ENCODE data around the gene SLAIN1. TPM values are rescaled to one million over a fixed set of nuclear protein-coding genes. Genes with fewer than 3 reads are reported as not detected.
A peak's percentile ranks its signal among the peaks of the same experiment; 100 is the strongest.

Gene SLAIN1
- total RNA-seq, 2 experiments from 2014 or later: 26.7 to 39.8 TPM

DNA sequence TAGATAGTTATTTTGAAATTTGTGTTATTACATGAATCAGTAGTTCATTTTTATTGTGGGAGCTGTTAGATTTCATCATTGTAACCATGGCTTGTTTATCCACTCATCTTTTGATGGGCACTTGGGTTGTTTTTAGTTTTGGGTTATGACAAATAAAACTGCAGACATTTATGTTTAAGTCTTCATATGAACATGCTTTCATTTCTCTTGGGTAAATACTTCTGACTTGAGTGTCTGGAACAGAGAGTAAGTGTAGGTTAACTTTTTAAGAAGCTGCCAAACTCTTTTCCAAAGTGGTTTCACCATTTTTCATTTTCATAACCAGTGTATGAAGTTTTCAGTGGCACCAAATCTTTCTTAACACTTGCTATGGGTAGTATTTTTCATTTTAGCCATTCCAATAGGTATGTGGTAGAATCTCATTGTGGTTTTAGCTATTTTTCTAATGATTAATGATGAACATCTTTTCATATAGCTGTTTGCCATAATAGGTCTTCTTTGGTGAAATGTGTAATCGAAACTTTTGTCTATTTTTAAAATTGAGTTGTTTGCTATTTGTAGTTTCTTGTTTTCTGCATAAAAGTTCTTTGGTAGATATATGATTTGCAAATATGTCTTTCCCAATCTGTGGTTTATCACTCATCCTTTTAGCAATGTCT is 17.9 kb downstream of the SLAIN1 start:
- CTCF ChIA-PET: interaction anchor here (1.1 to 1.4 kb wide), 3 partner anchors 15 to 35 kb away, joined by 3 to 4 read pairs (median 3); no protein-coding TSS in a partner anchor
- intact Hi-C loops (cut with DNase I, micrococcal nuclease): no loop called here

DNA sequence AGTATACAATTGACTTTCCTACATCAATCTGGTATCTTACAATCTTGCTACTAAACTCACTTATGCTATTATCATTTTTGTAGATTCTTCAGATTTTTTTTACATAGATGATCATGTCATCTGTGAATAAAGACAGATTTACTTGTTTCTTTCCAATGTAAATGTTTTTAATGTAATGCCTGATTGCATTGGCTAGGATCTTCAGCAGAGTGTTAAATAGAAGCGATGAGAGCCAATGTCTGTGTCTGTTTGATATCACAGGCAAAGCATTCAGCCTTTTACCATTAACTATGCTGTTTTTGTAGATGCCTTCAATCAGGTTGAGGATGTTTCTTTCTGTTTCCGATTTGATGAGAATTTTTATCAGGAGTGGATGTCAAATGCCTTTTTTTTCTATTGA is 19.2 kb downstream of the SLAIN1 start:
- Mint-ChIP-seq H3K9me3 (ENCODE audit: low read depth) (no peaks in the 10 kb centered on the region), H3K27me3 (no peaks in the 10 kb centered on the region), H3K27ac (no peak overlapping the region), H3K36me3 (ENCODE audit: low read depth) (peaks cover 15% of the 10 kb centered on the region), H3K4me1 (peaks cover 45% of the 10 kb centered on the region), H3K4me3 (no peak overlapping the region)
- DNase-seq: no peak
- POLR2A ChIA-PET: no interaction called here
- intact Hi-C loops (cut with DNase I, micrococcal nuclease): no loop called here
- CTCF ChIA-PET: no interaction called here
- ATAC-seq: no peak

More for the DNA sequence above, 17.9 kb downstream of the SLAIN1 start:
- H3K27ac Mint-ChIP-seq: peak overlapping the region; percentile 33
- H3K4me1 Mint-ChIP-seq: peaks cover 41% of the 10 kb centered on the region
- peaks cover 12% of the 10 kb centered on the region for H3K9me3 Mint-ChIP-seq (ENCODE audit: low read depth)
- POLR2A ChIA-PET: interaction anchor here (1.4 kb wide), 1 partner anchor 22 kb away, joined by 3 read pairs; no protein-coding TSS in a partner anchor
- H3K36me3 Mint-ChIP-seq (ENCODE audit: low read depth): peaks cover 16% of the 10 kb centered on the region
- H3K27me3 Mint-ChIP-seq: no peaks in the 10 kb centered on the region
- peak; percentile 63 for ATAC-seq
- no peak overlapping the region for H3K4me3 Mint-ChIP-seq
- DNase-seq: no peak

DNA sequence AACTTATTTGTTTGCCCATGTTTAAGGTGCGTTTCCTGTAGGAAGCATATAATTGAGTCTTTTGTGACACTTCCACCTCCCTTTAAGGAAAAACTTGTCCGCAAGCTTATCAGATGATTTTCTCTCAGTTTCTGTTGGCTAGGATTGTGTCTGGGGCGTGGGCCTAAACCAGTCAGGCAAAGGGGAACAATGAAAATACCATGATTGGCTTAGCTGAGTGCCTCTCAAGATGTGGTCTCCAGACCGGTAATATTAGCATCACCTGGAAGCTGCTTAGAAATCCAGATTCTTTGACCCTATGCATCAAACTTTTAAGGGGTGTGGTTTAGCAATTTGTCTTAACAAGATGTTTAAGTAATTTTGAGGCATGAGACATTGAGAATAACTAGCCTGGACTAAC is 20.0 kb downstream of the SLAIN1 start:
- intact Hi-C loops (cut with DNase I, micrococcal nuclease): no loop called here
- Mint-ChIP-seq H3K27me3 (no peaks in the 10 kb centered on the region), H3K27ac (no peak overlapping the region), H3K4me3 (no peak overlapping the region), H3K4me1 (peaks cover 45% of the 10 kb centered on the region), H3K9me3 (ENCODE audit: low read depth) (no peaks in the 10 kb centered on the region), H3K36me3 (ENCODE audit: low read depth) (peaks cover 17% of the 10 kb centered on the region)
- ATAC-seq (no peak), DNase-seq (no peak)
- ChIA-PET CTCF (no interaction called here), POLR2A (no interaction called here)

DNA sequence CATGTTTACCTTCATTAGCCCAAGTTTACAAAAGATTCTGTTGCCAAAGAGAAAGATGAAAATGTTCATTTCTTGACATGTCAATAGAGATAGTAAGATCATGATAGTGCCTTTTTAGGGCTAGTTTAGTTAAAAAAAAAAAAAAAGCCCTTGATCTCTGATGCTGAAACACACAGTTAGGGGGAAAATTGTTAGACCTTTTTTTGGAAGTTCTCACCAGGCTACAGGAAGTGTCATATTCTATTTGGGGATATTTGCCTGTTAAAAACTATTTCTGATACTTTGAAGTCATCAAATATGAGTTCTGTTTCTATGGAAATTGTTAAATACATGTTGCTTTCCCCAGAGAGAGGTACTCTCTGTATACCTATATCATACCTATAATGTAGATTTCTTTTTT is 21.6 kb downstream of the SLAIN1 start:
- Mint-ChIP-seq H3K4me3 (no peak overlapping the region), H3K9me3 (ENCODE audit: low read depth) (no peaks in the 10 kb centered on the region), H3K27ac (no peak overlapping the region), H3K4me1 (peaks cover 46% of the 10 kb centered on the region), H3K36me3 (ENCODE audit: low read depth) (peaks cover 24% of the 10 kb centered on the region), H3K27me3 (no peaks in the 10 kb centered on the region)
- ATAC-seq (no peak), DNase-seq (no peak)
- intact Hi-C loops (cut with DNase I, micrococcal nuclease): no loop called here
- ChIA-PET POLR2A (no interaction called here), CTCF (interaction anchor here (1.3 kb wide), 1 partner anchor 10 kb away, joined by 4 read pairs; no protein-coding TSS in a partner anchor)

DNA sequence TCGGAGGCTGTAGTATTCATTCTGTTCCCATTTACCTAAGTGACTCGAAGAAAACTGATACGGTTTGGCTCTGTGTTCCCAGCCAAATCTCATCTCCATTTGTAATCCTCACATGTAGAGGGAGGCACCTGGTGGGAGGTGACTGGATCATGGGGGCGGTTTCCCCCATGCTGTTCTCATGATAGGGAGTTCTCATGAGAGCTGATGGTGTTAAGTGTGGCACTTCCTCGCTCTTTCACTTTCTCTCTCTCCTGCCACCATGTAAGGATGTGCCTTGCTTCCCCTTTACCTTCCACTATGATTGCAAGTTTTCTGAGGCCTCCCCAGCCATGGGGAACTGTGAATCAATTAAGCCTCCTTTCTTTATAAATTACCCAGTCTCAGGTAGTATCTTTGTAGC is 23.5 kb downstream of the SLAIN1 start:
- H3K27me3 Mint-ChIP-seq: no peaks in the 10 kb centered on the region
- peaks cover 38% of the 10 kb centered on the region for H3K4me1 Mint-ChIP-seq
- DNase-seq (no peak), ATAC-seq (no peak)
- H3K36me3 Mint-ChIP-seq (ENCODE audit: low read depth): peaks cover 31% of the 10 kb centered on the region
- H3K9me3 Mint-ChIP-seq (ENCODE audit: low read depth): no peaks in the 10 kb centered on the region
- H3K4me3 Mint-ChIP-seq: no peak overlapping the region
- POLR2A ChIA-PET: interaction anchor here (0.6 kb wide), 1 partner anchor 16 kb away, joined by 4 read pairs; no protein-coding TSS in a partner anchor
- no peak overlapping the region for H3K27ac Mint-ChIP-seq
- intact Hi-C loops (cut with DNase I, micrococcal nuclease): no loop called here
- CTCF ChIA-PET: interaction anchor here (1.3 kb wide), 1 partner anchor 15 kb away, joined by 4 read pairs; no protein-coding TSS in a partner anchor

DNA sequence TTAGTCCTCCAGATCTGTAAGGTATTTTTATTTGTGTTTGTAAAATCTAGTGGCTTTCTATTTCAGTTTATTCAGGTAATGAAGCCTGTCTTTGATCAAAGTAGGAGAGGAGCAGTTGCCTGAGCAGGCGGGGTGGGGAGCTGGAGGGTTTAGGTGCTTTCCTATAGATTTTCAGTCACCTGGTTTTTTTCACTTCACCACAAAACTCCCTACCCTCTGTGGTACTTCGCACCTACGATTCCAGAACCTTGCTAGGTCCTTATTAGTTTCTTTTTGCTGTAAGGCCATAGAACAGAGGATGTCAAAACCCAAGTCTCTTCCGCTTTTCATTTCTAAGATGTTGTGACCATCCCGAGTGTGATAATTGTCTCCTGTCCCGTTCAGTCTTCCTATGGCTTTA is 26.6 kb downstream of the SLAIN1 start:
- ChIA-PET CTCF (interaction anchor here (1.4 kb wide), 1 partner anchor 9 kb away, joined by 3 read pairs; no protein-coding TSS in a partner anchor), POLR2A (no interaction called here)
- peaks cover 37% of the 10 kb centered on the region for H3K4me1 Mint-ChIP-seq
- H3K27ac Mint-ChIP-seq: no peak overlapping the region
- H3K27me3 Mint-ChIP-seq: no peaks in the 10 kb centered on the region
- H3K36me3 Mint-ChIP-seq (ENCODE audit: low read depth): peaks cover 33% of the 10 kb centered on the region
- H3K4me3 Mint-ChIP-seq: no peak overlapping the region
- intact Hi-C loops (cut with DNase I, micrococcal nuclease): loop anchor here in 1 of 2 experiments (2.0 kb wide), 1 partner anchor 21 kb away; no protein-coding TSS in a partner anchor
- no peaks in the 10 kb centered on the region for H3K9me3 Mint-ChIP-seq (ENCODE audit: low read depth)
- ATAC-seq (peak; percentile 68), DNase-seq (peak; percentile 18)

DNA sequence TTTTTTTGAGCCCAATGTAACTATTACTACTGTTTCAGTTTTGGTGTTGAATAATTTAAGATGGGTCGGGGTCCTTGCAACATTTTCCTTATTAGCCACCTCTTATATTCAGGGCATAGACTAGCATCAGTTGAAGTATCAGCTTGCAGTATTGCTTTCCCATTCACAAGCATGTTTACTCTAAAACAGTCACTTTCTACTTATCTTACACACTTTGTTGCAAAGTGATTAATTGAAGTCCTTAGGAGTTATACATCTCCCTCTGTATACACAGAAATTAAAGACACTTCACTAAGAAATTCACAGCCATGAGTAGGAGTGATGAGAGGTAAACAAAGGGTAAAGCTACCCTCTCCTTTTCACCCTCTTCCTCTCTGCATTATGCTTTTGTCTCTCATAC is 27.6 kb downstream of the SLAIN1 start:
- H3K4me3 Mint-ChIP-seq: no peak overlapping the region
- no peaks in the 10 kb centered on the region for H3K27me3 Mint-ChIP-seq
- H3K4me1 Mint-ChIP-seq: peaks cover 42% of the 10 kb centered on the region
- intact Hi-C loops (cut with DNase I, micrococcal nuclease): loop anchor here in 1 of 2 experiments (2.0 kb wide), 1 partner anchor 20 kb away; no protein-coding TSS in a partner anchor
- no peak for DNase-seq
- H3K9me3 Mint-ChIP-seq (ENCODE audit: low read depth): no peaks in the 10 kb centered on the region
- ChIA-PET CTCF (interaction anchor here (1.1 kb wide), 1 partner anchor 133 kb away, joined by 4 read pairs; no protein-coding TSS in a partner anchor), POLR2A (no interaction called here)
- no peak overlapping the region for H3K27ac Mint-ChIP-seq
- ATAC-seq: no peak
- H3K36me3 Mint-ChIP-seq (ENCODE audit: low read depth): peaks cover 36% of the 10 kb centered on the region

DNA sequence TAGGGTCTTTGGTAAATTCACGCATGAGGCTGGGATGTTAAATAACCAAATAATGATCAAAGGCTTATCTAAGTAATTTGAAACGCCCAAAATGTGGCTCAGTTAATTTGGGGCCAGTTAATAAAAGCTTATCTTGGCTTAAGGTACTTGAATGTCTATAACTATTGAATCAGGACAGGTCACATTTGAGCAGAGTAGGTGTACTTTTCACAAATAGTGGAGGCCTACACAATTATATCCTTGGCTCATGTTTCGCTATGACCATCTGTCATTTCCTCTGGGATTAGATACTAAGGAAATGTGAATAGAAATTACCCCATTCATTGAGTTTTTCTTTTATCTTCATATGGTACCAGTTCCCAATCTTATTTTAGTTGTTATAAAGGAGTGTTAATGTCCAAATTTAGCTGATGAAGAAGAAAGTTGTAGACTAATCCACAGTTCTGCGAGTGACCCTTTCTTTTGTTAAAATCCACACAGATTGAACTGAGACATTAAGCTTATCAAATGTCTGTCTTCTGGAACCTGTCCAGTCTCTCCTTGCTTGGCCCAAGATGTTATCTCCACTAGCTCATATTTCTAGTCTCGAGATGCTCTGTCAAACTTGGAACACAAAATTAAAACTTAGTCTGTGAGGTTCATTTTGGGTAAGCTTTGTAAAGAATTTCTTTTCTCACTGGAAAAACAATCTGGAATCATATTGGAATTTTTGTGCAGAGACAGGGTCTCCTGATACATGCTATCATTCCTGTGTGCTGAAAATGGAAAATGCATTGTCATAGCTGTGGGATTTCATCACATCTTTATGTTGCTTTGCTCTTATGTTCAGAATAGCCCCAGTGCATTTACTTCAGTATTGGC is 31.0 kb downstream of the SLAIN1 start:
- no peak for ATAC-seq
- Mint-ChIP-seq H3K27me3 (no peaks in the 10 kb centered on the region), H3K36me3 (ENCODE audit: low read depth) (peaks cover 22% of the 10 kb centered on the region), H3K9me3 (ENCODE audit: low read depth) (no peaks in the 10 kb centered on the region), H3K27ac (no peak overlapping the region), H3K4me1 (peaks cover 43% of the 10 kb centered on the region), H3K4me3 (no peak overlapping the region)
- CTCF ChIA-PET: interaction anchor here (1.1 to 1.2 kb wide), 2 partner anchors 9 to 15 kb away, joined by 3 to 4 read pairs; no protein-coding TSS in a partner anchor
- no peak for DNase-seq
- intact Hi-C loops (cut with DNase I, micrococcal nuclease): loop anchor here in 1 of 2 experiments (2.0 kb wide), 1 partner anchor 30 kb away; no protein-coding TSS in a partner anchor
- POLR2A ChIA-PET: no interaction called here

DNA sequence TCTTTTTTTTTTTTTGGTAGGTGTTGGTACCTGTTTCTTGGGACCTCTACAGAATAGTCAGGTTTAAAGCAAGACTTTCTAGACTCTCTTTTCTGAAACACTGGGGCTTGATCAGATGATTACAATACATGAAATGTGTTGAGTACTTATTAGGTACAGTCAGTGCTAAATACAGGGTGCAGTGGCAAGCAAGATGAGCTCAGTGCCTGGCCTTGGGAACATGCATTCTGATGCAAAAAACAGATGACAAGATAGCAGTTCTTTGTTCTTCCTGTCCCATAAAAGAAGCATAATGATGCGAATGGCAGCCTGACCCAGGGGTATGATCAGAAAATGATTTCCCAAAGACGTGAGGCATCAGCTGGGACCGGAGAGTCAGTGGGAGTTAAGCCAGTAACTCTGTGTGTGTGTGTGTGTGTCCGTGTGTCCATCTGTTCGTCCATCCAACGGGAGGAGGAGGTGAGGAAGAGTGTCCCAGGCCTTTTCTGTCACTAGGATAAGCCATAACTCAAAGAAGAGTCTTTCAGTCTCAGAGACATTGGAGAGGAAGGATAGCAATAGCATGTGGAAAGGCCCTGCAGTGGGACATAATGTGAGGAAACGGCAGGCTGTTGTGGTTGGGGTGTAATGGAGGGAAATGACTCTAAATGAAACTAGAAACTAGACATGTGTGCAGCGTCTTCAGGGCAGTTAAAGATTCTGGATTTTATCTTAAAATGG is 32.2 kb downstream of the SLAIN1 start:
- ATAC-seq: peak; percentile 96

DNA sequence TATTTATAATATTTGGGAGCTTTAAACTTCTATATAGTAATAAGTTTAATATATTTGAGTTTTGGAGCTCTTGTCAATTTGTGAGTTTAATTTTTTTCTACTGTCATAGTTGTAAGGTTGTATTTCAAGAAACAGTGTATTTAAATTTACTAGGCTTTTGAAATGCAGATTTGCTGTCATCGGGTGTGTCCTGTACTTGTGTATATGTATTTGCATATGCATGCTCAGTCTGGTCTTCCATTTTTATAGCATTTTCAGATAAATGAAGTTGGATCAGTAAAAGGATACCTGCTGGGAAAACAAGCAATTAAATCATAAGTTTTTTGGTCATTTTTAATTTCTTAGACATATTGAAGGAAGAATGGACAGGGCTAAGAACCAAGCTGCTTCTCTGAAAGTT is 33.1 kb downstream of the SLAIN1 start:
- intact Hi-C loops (cut with DNase I, micrococcal nuclease): loop anchor here in 1 of 2 experiments (10.0 kb wide), 1 partner anchor 706 kb away; the partner anchor contains the start of gene FBXL3
- Mint-ChIP-seq H3K27ac (no peak overlapping the region), H3K36me3 (ENCODE audit: low read depth) (peaks cover 8% of the 10 kb centered on the region), H3K27me3 (no peaks in the 10 kb centered on the region), H3K4me3 (no peak overlapping the region), H3K9me3 (ENCODE audit: low read depth) (no peaks in the 10 kb centered on the region), H3K4me1 (peaks cover 27% of the 10 kb centered on the region)
- ATAC-seq (no peak), DNase-seq (no peak)
- CTCF ChIA-PET: interaction anchor here (0.7 to 1.0 kb wide), 2 partner anchors 15 to 31 kb away, joined by 4 read pairs; no protein-coding TSS in a partner anchor
- POLR2A ChIA-PET: no interaction called here

More for the DNA sequence above, 32.2 kb downstream of the SLAIN1 start:
- POLR2A ChIA-PET: interaction anchor here (0.7 kb wide), 1 partner anchor 46 kb away, joined by 3 read pairs; no protein-coding TSS in a partner anchor
- intact Hi-C loops (cut with DNase I, micrococcal nuclease): loop anchor here (2.0 to 10.0 kb wide), 2 partner anchors 31 to 705 kb away; partner anchors contain the start of gene FBXL3 (in 1 of the 2)
- no peaks in the 10 kb centered on the region for H3K27me3 Mint-ChIP-seq
- H3K27ac Mint-ChIP-seq: peak overlapping the region; percentile 42
- peak; percentile 62 for DNase-seq
- peak overlapping the region; percentile 21 for H3K4me3 Mint-ChIP-seq
- CTCF ChIA-PET: interaction anchor here (0.7 to 1.1 kb wide), 4 partner anchors 10 to 30 kb away, joined by 3 to 4 read pairs (median 4); no protein-coding TSS in a partner anchor
- peaks cover 14% of the 10 kb centered on the region for H3K36me3 Mint-ChIP-seq (ENCODE audit: low read depth)
- H3K4me1 Mint-ChIP-seq: peaks cover 34% of the 10 kb centered on the region
- no peaks in the 10 kb centered on the region for H3K9me3 Mint-ChIP-seq (ENCODE audit: low read depth)

Measured in activated CD4-positive, alpha-beta T cell treated with anti-CD3 and anti-CD28 coated beads for 36 hours (primary cell).